HG03571 (cell line): ENCODE results near the gene STRN.
"Not testable (repeated sequence)": the region's sequence is repeated elsewhere in the genome, so short reads cannot be mapped to it uniquely, and the experiment has no call there.

ENCODE experiments used
- ATAC-seq: cut with Tn5 transposase; IDR thresholded peaks from one replicate; pipeline ENCODE4 v1.9.1; 2021; ENCODE audit not compliant: unreplicated experiment

STRN gene

DNA sequence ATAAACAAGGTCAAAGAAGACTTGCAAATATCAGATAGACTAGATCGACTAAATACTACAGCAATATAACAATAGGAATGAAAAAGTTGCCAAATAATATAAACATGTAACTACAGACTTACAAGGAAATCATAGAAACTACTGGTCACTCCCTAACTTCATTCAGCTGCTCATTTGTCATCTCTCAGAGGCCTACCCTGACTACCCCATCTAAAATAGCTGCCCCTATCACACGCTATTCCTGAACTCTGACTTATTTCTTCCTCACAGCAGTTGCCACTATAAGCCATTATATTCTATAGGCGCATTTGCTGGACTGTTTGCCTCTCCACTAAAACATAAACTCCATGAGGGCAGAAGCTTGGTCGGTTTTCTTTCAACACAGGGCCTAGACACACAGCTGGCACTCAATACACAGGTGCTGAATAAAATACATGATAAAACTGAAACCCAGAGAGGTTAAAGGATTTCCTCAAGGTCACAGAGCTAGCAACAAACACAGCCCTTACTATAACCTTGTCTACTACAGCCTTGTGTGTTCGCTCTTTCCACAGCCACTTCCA, 1.8 kb downstream of the STRN start:
- no peak for ATAC-seq

DNA sequence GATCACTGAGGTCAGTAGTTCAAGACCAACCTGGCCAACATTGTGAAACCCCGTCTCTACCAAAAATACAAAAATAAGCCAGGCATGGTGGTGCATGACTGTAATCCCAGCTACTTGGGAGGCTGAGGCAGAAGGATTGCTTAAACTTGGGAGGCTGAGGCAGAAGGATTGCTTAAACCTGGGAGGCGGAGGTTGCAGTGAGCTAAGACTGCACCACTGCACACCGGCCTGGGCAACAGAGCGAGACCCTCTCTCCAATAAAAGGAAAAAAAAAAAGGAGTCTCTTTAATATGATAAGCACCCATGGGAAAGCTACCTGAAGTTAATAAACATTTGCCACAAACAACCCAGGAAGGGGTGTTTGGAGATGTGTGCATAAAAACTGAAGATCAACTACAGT, 2.6 kb downstream of the STRN start:
- no peak for ATAC-seq

DNA sequence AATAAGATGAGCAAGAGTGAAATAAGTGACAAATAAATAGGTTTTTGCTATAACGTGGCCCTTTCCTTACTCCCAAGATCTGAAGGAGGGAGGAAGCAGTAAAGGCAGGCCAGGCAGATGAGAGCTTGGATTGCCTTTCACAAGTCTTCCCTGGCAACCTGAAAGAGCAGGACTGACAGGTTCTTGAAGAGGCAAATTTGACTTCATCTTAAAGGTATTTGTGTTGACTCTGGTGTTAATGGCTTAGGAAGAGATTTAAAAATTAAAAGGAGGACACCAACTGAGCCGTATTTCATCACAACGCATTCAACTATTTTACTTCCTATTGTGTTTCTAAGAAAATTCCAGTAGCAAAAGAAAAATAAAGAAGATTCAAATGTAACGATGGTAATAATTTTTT, 3.2 kb downstream of the STRN start:
- ATAC-seq, result no peak

DNA sequence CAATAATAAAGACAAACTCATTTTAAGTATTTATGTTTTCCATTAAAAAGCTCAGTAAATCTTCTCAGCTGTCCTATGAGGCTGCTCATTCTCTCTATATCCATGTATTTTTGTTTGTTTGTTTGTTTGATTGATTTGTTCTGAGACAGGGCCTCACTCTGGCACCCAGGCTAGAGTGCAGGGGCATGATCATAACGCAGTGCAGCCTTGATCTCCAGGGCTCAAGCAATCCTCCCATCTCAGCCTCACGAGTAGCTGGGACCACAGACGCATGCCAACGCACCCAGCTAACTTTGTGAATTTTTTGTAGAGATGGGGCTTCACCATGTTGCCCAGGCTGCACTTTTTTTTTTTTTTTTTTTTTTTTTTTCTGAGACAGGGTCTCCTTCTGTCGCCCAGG, 5.6 kb downstream of the STRN start:
- no peak for ATAC-seq

DNA sequence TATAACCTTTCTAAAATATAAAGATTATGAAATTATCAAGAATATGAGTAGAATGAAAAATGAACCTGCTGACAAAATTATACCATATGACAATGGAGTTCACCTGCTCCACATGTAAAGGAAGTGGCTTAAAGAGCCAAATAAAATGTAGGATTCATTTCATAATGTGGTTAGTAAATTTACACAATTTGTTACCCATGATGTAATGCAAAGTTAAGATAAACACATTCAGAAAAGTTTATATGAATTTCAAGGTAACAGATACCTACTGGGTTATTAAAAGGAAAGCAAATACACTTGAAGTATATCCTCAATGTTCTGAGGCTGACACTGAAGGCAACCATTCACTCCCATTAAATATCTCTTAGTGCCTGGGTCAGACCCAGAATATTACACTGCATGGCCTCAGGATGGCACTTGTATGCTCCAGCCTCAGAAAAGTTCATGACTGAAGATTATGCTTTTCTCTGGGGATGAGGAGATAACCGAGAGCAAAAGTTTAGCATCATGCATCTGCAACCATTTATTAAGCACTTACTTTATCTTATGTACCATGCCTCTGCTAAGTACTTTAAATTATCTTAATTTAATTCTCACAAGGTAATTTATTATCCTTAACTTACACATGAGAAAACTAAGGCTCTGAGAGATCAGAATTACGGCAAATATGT, 6.2 kb downstream of the STRN start:
- no peak for ATAC-seq

DNA sequence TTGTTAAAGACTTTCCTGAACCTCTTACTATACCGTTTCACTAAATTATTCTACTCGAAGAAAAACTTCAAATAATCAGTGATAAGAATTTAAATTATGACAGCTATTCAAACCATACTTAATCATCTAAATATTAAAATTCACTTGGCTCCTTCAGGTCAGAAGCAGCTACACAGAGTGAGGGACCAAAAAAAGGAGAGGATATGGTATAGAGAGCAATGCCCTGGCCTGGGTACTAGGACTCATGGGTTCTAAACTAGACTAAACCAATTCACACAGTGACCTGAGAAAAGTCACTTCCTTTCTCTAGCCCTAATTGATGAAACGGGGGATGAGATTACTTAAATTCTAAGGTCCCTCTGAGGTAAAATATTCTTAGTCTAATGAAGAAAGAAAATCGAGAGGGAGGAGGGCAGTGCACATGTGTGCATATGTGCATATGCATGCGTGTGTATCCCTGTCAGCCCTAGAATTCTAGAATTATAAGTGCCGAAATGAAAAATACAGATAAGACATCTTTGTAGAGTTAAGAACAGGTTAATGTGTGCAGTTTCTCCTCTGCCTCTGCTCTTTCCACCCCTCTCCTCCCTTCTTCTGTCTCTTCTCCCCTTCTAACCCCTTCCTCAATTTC, 11.2 kb downstream of the STRN start:
- ATAC-seq, result no peak

DNA sequence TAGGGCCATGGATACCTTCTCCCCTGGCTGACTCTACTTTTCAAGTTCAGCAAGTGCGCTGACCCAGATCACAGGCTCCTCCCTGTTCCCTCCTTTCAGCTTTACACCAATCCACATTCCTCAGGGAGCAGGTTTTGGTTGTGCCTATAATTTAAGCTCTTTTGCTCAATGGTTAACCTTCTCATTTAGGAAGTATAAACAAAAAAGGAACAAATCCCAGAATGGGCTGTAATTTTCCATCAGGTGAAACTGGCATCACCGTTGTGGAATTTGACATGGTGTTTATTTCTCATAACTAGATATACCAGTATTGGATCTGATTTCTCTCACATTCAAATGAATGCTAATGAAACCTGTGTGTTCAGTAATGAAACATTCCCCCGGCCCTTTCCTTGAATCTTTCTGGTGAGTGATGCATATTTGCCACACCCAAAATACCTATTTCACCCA, 13.6 kb downstream of the STRN start:
- no peak for ATAC-seq

DNA sequence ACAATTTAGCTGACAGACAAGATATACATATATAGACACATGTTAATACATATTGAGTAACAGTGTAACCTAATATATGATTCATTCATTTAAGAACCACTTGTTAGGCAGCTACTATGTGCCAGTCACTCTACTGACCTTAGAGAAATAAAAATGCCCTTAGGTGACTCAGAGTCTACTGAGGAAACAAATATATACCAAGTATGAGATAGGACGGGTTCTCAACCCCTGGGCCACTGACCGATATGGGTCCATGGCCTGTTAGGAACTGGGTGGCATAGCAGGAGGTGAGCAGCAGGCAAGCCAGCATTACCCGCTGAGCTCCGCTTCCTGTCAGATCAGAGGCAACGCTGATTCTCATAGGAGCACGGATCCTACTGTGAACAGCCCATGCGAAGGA, 14.8 kb downstream of the STRN start:
- ATAC-seq, result no peak

DNA sequence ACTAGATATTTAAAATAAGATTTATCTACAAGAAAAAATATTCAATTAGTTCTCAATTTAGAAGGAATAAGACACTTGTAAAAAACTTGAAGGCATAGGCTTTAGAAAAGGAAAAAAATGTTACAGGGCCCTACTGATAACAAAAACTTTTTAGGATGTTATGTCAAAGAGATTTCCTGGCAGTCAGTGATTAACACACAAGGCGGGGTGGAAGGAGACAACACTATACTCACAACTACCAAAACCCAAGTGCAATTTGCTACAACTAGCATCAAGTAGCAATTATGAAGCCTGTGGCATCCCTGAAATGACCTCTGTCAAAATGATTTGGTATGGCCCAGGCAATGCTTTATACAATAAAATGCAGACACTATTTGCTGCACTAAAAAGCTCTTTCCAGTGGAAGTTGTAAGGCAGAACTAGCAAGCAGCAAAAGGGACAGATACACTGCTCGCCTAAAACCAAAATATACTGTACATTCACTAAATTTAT, 15.3 kb downstream of the STRN start:
- ATAC-seq, result no peak

DNA sequence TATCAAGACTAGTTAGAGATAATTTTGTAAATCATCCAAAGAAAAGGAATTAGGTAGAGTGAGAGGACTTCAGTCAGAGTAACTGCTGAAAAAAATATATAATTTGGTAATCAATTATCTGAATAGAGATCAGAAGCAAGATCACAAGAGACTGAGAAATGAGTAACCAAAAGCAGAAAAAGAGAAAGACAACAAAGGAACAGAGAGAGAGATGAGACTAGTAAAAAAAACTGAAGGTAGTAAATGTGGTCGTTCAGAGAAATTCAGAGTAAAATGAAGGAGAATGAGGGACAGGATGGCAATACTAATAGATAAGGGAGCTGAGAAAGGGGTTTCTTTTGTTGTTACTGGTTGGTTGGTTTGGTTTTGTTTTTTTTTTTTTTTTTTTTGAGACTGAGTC, 16.5 kb downstream of the STRN start:
- no peak for ATAC-seq

DNA sequence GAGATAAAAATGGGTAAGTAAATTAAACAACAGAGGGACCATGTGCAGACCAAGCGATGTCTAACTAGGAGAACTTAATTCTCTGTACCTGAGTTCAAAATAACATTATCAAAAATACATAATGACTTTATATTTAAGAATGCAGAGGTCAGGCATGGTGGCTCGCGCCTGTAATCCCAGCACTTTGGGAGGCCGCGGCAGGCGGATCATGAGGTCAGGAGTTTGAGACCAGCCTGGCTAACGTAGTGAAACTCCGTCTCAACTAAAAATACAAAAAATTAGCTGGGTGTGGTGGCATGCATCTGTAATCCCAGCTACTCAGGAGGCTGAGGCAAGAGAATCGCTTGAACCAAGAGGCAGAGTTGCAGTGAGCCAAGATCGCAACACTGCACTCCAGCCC, 21.1 kb downstream of the STRN start:
- ATAC-seq, result not testable (repeated sequence)

DNA sequence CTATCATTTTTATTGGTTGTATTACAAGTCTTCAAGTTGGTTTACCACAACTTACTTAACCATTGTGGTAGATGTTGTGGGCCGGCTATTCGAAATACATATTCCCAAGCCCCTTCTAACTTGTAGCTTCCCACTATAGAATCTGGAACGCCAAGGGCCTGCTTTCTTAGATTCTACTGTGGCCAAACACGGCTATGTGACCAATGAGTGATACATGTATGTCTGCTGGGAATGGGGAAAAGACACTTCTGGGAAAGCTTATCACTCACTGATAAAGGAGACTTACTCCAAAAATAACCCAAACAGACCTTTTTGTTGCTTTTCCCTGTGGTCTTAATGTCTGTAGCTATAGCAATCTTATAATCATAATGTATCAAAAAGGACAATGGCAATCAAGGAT, 24.5 kb downstream of the STRN start:
- no peak for ATAC-seq

DNA sequence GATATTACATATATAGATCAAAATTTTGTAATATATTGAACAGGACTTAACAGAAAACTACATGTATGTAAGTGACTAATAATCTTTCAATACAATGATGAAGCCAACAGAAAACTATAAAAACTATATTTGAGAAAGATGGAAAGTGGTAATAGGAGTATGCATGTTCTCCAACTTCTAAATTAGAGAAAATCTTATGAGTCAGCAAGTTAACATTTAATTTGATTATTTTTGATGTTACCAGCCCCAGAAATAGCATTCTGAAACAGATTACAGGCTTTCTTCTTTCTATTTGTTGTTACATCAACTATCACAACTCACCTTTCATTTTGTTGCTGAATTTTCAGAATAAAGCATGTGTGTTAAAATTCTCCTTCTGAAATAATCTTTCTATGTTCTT, 29.8 kb downstream of the STRN start:
- ATAC-seq, result not testable (repeated sequence)

DNA sequence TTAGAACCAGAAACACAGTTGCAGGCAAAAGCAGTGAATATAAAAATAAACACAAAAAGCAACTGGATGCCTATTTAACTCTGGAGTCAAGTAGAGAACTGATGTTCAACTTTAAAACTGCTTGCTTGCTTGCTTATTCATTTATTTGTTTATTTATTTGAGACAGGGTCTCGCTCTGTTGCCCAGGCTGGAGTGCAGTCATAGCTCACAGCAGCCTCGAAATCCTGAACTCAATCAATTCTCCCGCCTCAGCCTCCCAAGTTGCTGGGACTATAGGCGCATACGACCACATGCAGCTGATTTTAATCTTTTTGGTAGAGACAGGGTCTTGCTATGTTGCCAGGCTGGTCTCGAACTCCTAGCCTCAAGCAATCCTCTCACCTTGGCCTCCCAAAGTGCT, 34.6 kb downstream of the STRN start:
- ATAC-seq, result not testable (repeated sequence)

DNA sequence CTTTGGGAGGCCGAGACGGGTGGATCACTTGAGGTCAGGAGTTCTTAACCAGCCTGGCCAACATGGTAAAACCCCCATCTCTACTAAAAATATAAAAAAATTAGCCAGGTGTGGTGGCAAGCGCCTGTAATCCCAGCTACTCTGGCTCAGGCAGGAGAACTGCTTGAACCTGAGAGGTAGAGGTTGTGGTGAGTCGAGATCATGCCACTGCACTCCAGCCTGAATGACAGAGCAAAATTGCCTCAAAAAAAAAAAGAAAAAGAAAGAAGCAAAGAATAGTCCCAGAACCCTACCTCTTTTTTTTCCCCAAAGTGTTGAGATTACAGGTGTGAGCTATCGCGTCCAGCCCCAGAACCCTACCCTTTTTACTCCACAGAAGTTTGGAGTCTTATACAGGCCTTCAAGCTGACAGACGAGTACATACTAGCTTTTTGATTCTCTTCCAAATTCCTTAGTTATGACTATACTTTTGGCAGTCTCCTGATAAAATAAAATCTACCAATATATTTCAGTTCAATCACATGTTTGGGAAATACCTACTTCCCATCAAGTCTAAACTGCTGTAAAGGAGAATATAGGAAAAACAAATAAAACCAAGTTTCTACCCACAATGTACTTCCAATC, 35.4 kb downstream of the STRN start:
- not testable (repeated sequence) for ATAC-seq

DNA sequence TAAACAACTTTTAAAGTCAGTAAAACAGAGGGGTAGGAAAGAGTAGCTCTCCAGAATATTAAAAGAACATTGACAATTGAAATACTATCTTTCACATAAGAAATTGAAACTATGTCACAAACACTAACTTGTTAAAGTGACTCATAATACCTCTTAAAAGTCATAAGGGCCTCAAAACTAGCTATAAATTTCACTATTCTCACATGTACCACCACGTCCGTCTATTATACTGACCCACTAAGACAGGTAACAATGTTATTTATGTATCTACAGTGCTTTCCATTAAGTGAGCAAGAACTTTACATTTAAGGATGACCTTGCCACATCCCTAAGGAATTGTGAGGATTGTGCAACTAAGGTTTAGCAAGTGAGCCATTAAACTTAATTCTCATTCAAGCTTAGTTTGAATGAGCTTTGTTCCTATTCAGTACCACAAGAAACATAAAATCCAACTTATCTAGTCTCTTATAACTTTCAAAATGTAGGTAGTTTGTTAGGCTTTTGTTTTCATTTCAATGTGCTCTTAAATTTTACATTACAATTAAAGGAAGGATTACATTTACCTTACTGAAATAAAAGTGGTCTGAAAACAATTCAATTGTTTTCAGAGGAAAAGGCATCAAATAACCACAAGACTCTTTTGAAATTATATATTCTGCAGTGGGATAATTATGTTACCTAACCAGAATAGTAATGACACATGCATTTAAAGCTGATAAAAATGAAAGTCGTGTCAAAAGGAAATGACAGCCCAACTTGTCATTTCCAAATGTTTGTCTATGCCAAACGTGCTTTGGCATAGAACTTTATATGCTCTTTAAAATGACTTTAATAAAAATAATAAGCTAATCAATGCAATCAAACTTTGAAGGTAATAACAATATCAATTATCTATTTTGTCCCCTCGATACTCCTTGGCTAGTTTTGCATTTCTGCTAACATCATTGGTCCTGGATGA, 39.9 kb downstream of the STRN start:
- not testable (repeated sequence) for ATAC-seq

DNA sequence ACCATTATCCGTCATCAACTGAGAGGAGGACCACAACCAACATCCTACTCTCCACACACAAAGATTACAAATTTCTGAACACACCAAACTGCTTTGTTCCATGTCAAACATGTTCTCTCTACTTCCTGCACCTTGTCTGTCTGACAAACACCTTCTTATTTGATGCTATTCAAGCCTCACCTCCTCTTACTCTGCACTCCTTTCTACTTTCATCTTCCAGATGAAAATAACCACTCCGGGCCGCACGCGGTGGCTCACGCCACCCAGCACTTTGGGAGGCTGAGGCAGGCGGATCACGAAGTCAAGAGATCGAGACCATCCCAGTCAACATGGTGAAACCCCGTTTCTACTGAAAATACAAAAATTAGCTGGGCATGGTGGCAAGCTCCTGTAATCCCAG, 43.7 kb downstream of the STRN start:
- not testable (repeated sequence) for ATAC-seq

DNA sequence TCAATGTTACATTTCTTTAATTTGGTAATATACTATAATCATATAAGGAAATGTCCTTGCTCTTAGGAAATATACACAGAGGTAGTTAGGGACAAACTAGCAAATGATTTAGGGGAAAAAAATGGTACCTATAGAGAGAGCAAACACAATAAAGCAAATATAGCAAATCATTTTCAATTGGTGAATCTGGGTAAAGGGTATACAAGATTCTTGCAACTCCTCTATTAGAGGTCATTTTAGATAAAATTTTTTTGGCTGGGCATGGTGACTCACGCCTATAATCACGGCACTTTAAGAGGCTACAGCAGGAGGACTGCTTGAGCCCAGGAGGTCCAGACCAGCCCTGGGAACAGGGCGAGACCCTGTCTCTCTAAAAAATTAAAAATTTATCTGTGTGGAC, 44.4 kb downstream of the STRN start:
- no peak for ATAC-seq

DNA sequence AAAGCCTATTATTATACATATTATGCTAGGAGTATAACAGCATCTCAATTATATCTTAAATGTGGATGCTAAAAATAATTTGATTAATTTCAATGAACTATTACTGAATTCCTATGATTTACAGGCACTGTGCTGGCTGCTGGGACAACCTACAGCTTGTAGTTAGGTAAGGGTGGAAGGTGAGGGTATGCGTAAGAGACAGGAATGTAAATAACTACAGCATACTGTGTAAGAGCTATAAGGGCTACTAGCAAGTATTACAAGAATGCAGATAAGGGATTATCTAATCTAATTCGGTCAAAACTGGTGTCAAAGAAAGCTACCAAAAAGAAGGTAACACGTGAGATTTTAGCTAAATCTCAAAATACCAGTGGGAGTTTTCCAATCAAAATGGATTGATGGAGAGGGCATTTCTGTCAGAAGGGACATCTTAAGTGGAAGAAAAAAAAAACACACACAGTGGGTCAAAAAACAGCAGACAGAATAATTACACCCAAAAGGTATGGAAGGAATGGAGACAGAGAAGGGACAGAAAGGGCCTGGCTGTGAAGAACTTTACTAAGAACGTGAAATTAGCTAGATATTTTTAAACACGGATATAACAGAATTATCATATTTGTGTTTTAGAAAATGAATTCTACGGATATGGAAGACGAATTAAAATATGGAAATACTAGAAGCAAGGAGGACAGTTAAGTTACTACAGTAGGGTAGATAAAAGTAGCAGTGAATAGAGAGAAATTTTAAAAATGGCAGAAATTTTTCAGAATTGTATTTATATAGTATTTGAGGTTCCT, 47.1 kb downstream of the STRN start:
- no peak for ATAC-seq

DNA sequence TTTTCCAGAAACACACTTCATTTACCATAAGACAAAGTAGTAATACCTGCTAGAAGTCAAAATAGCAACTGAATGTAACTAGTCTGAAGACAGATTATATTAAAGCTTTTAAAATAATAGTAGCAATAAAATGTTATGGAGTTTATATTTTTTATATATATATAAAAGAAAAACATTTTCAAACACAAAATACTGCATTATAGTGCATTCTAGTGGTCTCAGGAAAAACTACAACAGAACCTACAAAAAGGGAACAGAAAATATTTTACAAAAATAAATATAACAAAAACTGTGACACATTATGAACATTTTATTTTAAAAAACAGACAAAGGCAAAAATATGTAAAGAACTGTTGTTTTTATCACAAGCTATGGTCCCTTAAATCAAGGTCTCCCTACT, 48.0 kb downstream of the STRN start:
- no peak for ATAC-seq
